HCT116 (cell line): ENCODE data around the gene MISP3. TPM values are rescaled to one million over a fixed set of nuclear protein-coding genes. Genes with fewer than 3 reads are reported as not detected.

Experiments used
- ATAC-seq: fragments of 200-7000 bp; cut with Tn5 transposase; 2 replicates; pipeline ENCODE4 v1.9.1; 2020; ENCODE audit warnings: mild to moderate bottlenecking, moderate library complexity
- BruUV-seq: library from RNA; stranded (reverse); fragments of 400-500 nt; replicated peaks from 2 replicates; lab custom pipeline; 2021; lab: Mats Ljungman, UMichigan
- CTCF ChIA-PET: fragments of 300-600 bp; sonication (Branson Sonifier 250); formaldehyde crosslinking; loops from one replicate; lab custom pipeline; 2021; ENCODE audit warnings: antibody characterized with exemption; lab: Charles Lee
- POLR2A ChIA-PET: fragments of 300-600, 350-600 bp; sonication (Branson Sonifier 250); formaldehyde crosslinking; loops from one replicate; lab custom pipeline; 2021; ENCODE audit warnings: antibody characterized with exemption; lab: Charles Lee
- RAD21 ChIA-PET, 2 experiments: fragments of 300-600 bp; sonication (Branson Sonifier 250); formaldehyde crosslinking; loops; one replicate each; lab custom pipeline; 2023; ENCODE audit warnings: low total read pairs in 2 of 2; ENCODE audit not compliant: uncharacterized antibody in 2 of 2, unreplicated experiment in 2 of 2, low non-redundant PET in 1 of 2; lab: Charles Lee
- DNase-seq: peaks from one replicate; pipeline ENCODE4 v3.0.0-alpha.2; 2010; ENCODE audit warnings: low read depth, low spot score
- H2AFZ ChIP-seq: fragments of 200-600 bp; shearing (Covaris generic), sonication (generic); 2 replicates; pipeline ENCODE4 v1.6.1; 2017; ENCODE audit warnings: low read depth, mixed run types, mixed read lengths, antibody characterized with exemption, low read length; ENCODE audit not compliant: poor library complexity, severe bottlenecking
- H3K27ac ChIP-seq: 2 replicates; pipeline ENCODE4 v1.5.1; 2012; ENCODE audit warnings: low read depth, low read length
- H3K27me3 ChIP-seq: fragments of 200-600 bp; sonication (generic); 2 replicates; pipeline ENCODE4 v1.6.1; 2016; ENCODE audit warnings: mixed run types, low read length, mixed read lengths; ENCODE audit not compliant: insufficient read depth
- H3K36me3 ChIP-seq, 2 experiments: fragments of 200-500 bp in 1 of 2; fragments of 200-600 bp in 1 of 2; sonication (Bioruptor generic) in 1 of 2; sonication (generic) in 1 of 2; 2 replicates each; pipeline versions ENCODE4 v1.5.1 to v1.6.1; 2014 to 2016; ENCODE audit warnings: low read length in 2 of 2, inconsistent platforms in 1 of 2, mixed read lengths in 1 of 2, mixed run types in 1 of 2; ENCODE audit not compliant: insufficient read depth in 2 of 2, control insufficient read depth in 1 of 2
- H3K4me1 ChIP-seq, 2 experiments: fragments of 200-600 bp in 1 of 2; sonication (generic) in 1 of 2; 2 replicates each; pipeline versions ENCODE4 v1.5.1 to v1.6.1; 2012 to 2017; ENCODE audit warnings: low read length in 2 of 2, inconsistent platforms in 1 of 2, mild to moderate bottlenecking in 1 of 2, mixed read lengths in 1 of 2, mixed run types in 1 of 2, moderate library complexity in 1 of 2; ENCODE audit not compliant: insufficient read depth in 2 of 2, control insufficient read depth in 1 of 2
- H3K4me2 ChIP-seq: fragments of 200-600 bp; sonication (generic); 2 replicates; pipeline ENCODE4 v1.6.1; 2017; ENCODE audit warnings: mixed run types, low read length, mixed read lengths
- H3K4me3 ChIP-seq, 2 experiments: fragments of 200-600 bp in 1 of 2; sonication (generic) in 1 of 2; replicated peaks in 1 of 2; 2 replicates each; pipeline ENCODE4 v1.5.1; 2011 to 2016; ENCODE audit warnings: low read length in 2 of 2, control low read depth in 1 of 2, low read depth in 1 of 2, mild to moderate bottlenecking in 1 of 2, mixed read lengths in 1 of 2, mixed run types in 1 of 2
- H3K79me2 ChIP-seq: fragments of 200-600 bp; sonication (generic); 2 replicates; pipeline ENCODE4 v1.6.1; 2017; ENCODE audit warnings: mild to moderate bottlenecking, mixed run types, low read length, moderate library complexity, mixed read lengths; ENCODE audit not compliant: insufficient read depth
- H3K9ac ChIP-seq: fragments of 200-600 bp; sonication (generic); 2 replicates; pipeline ENCODE4 v1.6.1; 2016; ENCODE audit warnings: low read length, mixed read lengths
- H3K9me2 ChIP-seq: fragments of 200-600 bp; sonication (generic), shearing (Covaris generic); 2 replicates; pipeline ENCODE4 v1.6.1; 2017; ENCODE audit warnings: mixed run types, mild to moderate bottlenecking, moderate library complexity; ENCODE audit not compliant: insufficient read depth
- H3K9me3 ChIP-seq, 2 experiments: fragments of 200-500 bp in 1 of 2; fragments of 200-600 bp in 1 of 2; sonication (Bioruptor generic) in 1 of 2; sonication (generic) in 1 of 2; 2 replicates each; pipeline ENCODE4 v1.6.1; 2014 to 2017; ENCODE audit warnings: low read length in 2 of 2, mixed read lengths in 2 of 2, inconsistent platforms in 1 of 2, low read depth in 1 of 2, mild to moderate bottlenecking in 1 of 2, mixed run types in 1 of 2, moderate library complexity in 1 of 2; ENCODE audit not compliant: control insufficient read depth in 1 of 2, insufficient read depth in 1 of 2
- H4K20me1 ChIP-seq: fragments of 200-600 bp; sonication (generic), shearing (Covaris generic); 2 replicates; pipeline ENCODE4 v1.6.1; 2017; ENCODE audit warnings: mixed run types, mild to moderate bottlenecking, moderate library complexity; ENCODE audit not compliant: insufficient read depth
- ATF3 ChIP-seq: IDR thresholded peaks from 2 replicates; pipeline ENCODE4 v1.6.1; 2012
- CBX3 ChIP-seq: IDR thresholded peaks from 2 replicates; pipeline ENCODE4 v1.6.1; 2012; ENCODE audit warnings: low read depth
- CEBPB ChIP-seq: IDR thresholded peaks from 2 replicates; pipeline ENCODE4 v1.6.1; 2012; ENCODE audit warnings: low read depth
- CTCF ChIP-seq, 3 experiments: fragments of 200-600 bp in 1 of 3; sonication (generic) in 1 of 3; IDR thresholded peaks in 2 of 3; conservative IDR thresholded peaks in 1 of 3; 2 replicates each; pipeline ENCODE4 v1.5.1; 2012 to 2017; ENCODE audit warnings: low read depth in 2 of 3, low read length in 2 of 3, antibody characterized with exemption in 1 of 3, borderline replicate concordance in 1 of 3, control low read depth in 1 of 3, mild to moderate bottlenecking in 1 of 3, mixed read lengths in 1 of 3, mixed run types in 1 of 3, moderate library complexity in 1 of 3; ENCODE audit not compliant: insufficient read depth in 1 of 3
- JUND ChIP-seq: IDR thresholded peaks from 2 replicates; pipeline ENCODE4 v1.6.1; 2012
- RAD21 ChIP-seq: IDR thresholded peaks from 2 replicates; pipeline ENCODE4 v1.6.1; 2012; ENCODE audit warnings: low read depth, mild to moderate bottlenecking
- ZNF274 ChIP-seq: fragments of 200-500 bp; sonication (Bioruptor generic); IDR thresholded peaks from 2 replicates; pipeline ENCODE4 v1.6.1; 2014; ENCODE audit warnings: mild to moderate bottlenecking, low read depth, low read length, inconsistent platforms
- intact Hi-C: fragments of 100-400 bp; cut with micrococcal nuclease; formaldehyde crosslinking; loops from 2 replicates; pipeline ENCODE4 v1.10.0; 2022
- total RNA-seq: library from RNA; stranded (reverse); gene quantifications from one replicate; pipeline ENCODE4 v1.2.1, GENCODE V29; 2021; ENCODE audit not compliant: unreplicated experiment

The MISP3 gene
- total RNA-seq, 1 experiment from 2014 or later = 5.2 TPM

DNA sequence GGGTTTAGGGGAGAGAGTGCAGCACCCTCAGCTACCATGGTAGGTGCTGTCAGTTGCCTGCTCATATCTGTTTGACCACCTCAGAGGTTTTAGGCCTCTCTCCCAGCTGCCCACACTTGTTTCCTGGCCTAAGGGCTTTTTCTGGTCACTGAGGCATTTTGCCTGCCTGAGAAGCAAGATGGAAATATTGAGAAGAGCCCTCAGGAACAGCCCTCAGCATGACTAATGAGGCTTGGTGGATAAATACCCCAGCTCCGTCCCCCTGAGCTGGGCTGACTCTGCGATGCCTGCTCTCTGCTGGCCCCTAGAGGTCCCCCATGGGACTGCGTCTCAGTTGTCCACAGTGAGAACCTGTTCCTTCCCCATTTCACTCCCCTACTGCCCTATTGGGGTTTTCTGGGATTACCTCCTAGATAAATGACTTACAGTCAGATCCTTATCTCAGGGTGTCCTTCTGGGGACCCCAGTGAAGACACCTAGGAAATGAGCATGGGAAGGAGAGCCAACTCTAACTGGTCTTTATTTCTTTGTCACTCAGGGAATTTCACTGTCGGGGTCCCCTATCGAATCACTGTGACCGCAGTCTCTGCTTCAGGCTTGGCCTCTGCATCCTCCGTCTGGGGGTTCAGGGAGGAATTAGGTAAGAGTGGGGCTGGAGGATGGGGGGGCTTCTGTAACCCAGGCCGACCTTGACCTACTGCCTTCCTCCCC is 24.0 kb upstream of the MISP3 start:
- CTCF ChIA-PET = interaction anchor here (0.7 to 1.8 kb wide), 8 partner anchors 8 to 252 kb away, joined by 3 to 12 read pairs (median 3); partner anchors contain the start of gene ASF1B
- no peak overlapping the region for H3K4me3 ChIP-seq
- no peaks in the 10 kb centered on the region for H3K4me1 ChIP-seq
- ATAC-seq = peak; percentile 90
- RAD21 ChIA-PET = interaction anchor here in 1 of 2 experiments (0.6 kb wide), 1 partner anchor 1070 kb away, joined by 4 read pairs; no protein-coding TSS in a partner anchor
- intact Hi-C loops = no loop called here
- H3K27ac ChIP-seq = no peak overlapping the region
- POLR2A ChIA-PET = no interaction called here
- H3K4me2 ChIP-seq = no peak overlapping the region
- no peak overlapping the region for H2AFZ ChIP-seq
- H3K9me2 ChIP-seq = no peaks in the 10 kb centered on the region
- no peak overlapping the region for H3K9ac ChIP-seq
- no peaks in the 10 kb centered on the region for H4K20me1 ChIP-seq
- DNase-seq = no peak
- H3K27me3 ChIP-seq = no peaks in the 10 kb centered on the region
- peaks cover 0 to 6% of the 10 kb centered on the region in 2 experiments; a peak in 2 of 4 replicates for H3K36me3 ChIP-seq
- no TSS peak for BruUV-seq
- no peak for TF ChIP-seq ATF3
- TF ChIP-seq CTCF (IDR thresholded peaks at IDR 0.05 in 2 of 3, conservative IDR thresholded peaks at IDR 0.05 in 1 of 3; ENCODE audit: borderline replicate concordance in 1 of 3, insufficient read depth in 1 of 3, low read depth in 2 of 3, low read length in 2 of 3) = peak; percentile 38 to 98 (median 98); a peak in 5 of 6 replicates
- TF ChIP-seq CBX3 = no peak
- no peak for TF ChIP-seq CEBPB
- TF ChIP-seq ZNF274 = no peak
- TF ChIP-seq RAD21 = peak; percentile 49
- no peak for TF ChIP-seq JUND
- no peaks in the 10 kb centered on the region for H3K9me3 ChIP-seq
- H3K79me2 ChIP-seq = no peaks in the 10 kb centered on the region
